Ureter (tissue), 1 donor: Measurements from ENCODE around the gene SLC4A4. TPM values are rescaled to one million over a fixed set of nuclear protein-coding genes. Genes with fewer than 3 reads are reported as not detected.

ENCODE experiments used
- DNase-seq: peaks from one replicate; pipeline ENCODE4 v3.0.0-alpha.2; 2020; ENCODE audit warnings: low spot score
- total RNA-seq: library from RNA; stranded (reverse); gene quantifications from one replicate; pipeline ENCODE4 v1.2.4, GENCODE V29; 2023
- donor health status: DM: yes; HTN: yes; CAD: no.

Gene SLC4A4
- total RNA-seq, 1 donor from 2014 or later: 36.8 TPM

DNA sequence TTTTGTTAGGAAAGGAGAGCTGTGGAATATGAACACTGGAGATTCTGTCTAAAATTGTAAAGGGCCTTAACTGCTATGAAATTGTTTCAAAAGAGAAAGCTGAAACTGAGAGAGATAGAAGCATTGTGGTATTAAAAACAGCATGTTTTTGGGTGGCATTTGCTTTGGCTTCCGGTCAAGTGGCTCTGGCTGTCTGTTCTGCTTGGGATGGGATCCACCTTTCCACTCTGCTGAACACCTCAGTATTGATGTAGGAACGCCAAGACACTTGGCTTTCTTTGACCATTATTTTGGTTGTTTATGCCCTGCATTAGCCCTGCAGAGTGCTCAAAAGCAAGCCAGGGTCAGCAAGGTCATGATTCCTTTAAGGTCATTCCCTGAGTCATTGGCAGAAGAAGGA is 199.7 kb downstream of the SLC4A4 start:
- no peak for DNase-seq

DNA sequence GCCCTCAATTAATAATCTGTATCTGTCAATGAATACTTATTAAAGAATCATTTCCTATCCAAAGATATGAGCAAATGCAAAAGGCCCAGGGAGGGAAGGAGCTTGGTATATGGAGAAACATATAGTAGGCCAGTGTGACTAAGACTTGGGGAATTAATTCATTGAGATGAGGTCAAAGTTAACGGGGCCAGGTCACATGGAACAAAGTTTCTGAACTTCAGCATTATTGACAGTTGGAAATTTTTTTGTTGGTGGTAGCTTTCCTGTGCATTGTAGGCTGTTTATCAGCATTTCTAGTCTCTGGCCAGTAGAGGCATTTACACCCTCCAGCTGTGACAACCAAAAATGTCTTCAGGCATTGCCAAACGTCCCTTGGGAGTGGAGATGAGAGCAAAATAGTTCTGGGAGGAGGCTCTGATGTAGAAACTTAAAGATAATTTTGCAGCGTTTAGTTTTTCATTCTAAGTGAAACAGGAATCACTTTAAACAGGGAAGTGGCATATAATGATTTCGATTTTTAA is 202.0 kb downstream of the SLC4A4 start:
- DNase-seq: no peak

DNA sequence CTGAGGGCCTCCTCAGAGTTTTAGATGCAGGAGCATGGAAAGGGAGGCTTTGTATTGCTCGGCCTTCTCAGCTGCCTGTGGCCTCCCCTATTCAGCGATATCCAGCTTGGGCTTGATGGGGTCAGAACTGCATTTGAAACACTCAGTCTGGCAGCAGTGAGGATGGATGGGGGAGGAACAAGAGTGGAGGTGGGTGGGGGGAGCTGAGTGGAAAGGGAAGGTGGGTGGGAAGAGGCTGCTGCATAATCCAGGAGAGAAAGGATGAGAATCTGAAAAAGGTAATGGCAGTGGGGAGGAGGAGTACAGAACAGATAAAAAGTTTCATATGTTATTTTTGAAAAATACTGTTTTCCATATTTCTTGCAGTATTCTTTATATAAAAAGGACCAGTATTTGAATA is 202.7 kb downstream of the SLC4A4 start:
- DNase-seq: no peak

DNA sequence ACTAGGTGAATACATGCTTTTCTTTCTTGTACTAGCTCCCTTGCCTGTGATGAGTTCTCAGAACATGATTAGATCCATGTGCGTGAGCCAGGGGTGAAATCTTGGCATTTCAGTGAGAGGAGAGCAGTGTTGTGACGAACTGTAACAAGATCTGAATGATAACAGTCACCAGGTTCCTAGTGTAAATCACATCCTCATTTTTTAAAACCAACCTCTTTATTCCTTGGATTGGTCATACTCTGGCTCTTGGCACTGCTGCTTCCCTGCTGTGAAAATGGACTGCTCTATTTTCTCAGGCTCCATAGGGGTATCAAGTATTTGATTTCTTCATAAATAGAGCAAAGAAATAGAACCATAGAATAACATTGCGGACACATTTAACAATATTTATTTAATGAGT is 206.3 kb downstream of the SLC4A4 start:
- no peak for DNase-seq

DNA sequence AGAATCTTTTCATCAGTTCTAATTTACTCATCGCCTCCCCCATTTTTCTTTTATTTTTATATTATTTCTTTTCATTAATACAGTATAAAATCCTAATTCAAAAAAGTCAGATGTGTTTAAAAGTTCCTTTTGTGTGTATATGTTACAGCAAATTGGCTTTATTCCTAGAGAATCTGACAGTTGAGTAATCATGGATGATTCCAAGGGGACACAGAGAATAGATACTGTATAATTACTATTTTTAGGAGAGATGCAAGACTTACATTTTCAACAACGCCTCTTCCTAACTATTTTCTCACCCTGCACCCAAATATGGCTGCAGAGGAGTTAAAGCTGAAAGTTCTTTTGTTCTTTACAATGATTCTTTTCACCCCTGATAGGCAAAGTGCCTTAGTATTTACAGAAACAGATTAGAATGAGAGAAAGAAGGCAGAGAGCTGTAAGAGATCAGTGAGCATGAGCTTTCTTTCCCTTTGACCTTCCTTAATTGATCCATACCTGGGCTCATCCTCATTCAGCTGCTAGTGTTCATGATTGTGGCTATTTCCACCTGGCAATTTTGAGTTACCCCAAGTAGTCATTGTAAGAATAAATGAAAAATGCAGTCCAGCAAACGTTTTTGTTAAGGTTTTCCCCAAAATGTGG is 210.8 kb downstream of the SLC4A4 start:
- DNase-seq: no peak

DNA sequence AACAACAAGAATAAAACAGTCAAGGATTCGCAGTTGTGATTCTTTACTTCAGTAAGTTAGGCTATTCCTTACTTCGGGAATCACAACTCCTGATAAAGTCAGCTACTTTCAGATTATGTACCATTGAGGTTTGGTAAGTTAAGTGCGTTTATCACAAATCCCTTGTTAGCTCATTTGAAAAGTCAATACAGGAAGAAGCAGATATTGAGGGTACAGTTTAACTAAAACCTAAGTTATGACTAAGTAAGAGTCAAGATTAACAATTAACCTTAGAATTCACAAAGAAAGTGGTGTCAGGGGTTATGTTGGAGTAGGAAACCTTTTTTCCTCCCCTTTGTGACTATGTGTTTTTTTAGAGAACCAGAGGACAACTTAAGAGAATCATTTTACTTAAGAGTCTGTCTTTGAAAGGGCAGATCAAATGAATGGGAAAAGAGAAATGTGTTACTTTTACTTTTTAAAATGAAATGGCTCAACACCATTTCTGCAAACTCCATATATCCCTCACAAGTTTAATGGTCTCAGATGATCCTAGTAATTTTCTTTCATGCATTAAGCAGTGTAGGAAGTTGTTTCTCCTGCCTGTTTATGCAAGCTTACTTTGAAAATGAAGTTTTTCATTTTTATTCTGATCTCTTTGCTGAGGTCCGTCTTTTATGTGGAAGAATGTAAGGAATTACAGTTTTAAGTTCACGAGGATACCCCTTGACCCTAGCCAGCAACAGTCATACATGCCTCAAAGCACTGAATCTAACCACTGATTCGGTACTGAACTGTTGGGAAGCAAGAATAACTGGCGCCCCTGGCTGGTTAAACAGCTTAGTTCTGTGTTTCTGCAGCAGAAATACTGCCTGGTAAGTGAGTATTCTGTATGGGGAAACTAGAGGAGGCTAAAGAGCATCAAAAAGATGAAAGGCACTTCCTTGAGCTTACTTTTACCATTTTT is 211.7 kb downstream of the SLC4A4 start:
- DNase-seq: no peak

DNA sequence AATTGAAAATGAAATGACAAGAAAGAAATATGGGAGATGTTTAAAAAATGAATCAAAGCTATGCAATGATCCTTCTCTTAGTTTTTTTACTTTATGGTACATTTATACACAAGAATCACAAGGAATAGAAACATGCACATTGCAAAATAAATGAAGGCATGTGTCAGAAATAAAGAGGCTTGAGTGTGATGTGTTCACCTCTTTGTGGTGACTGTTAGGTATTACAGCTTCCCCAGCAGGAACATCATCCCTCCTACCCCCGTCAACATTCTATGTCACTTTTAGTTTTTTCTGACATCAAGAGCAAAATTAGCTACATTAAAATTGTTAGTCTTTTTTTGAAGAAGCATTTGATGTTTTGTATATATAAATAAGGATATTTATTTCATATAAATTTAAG is 214.8 kb downstream of the SLC4A4 start:
- DNase-seq: no peak

DNA sequence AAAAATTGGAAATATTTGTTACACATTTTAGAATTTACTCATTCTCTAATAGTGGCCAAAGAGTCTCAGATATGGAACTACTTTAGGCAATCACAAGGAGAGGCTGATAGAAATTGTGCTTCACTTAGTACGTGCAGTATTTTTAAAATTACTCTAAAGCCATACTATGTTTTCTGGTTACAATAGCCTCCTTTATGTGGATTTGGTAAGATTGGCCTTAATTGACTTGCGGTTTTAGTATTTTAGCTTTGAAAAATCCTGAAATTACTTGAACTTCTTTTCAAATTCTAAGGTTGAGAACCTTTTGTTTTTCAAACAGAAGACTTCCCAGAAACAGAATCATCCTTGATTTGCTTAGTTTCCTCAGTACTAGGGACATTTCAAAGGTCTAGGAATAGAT is 215.2 kb downstream of the SLC4A4 start:
- no peak for DNase-seq

DNA sequence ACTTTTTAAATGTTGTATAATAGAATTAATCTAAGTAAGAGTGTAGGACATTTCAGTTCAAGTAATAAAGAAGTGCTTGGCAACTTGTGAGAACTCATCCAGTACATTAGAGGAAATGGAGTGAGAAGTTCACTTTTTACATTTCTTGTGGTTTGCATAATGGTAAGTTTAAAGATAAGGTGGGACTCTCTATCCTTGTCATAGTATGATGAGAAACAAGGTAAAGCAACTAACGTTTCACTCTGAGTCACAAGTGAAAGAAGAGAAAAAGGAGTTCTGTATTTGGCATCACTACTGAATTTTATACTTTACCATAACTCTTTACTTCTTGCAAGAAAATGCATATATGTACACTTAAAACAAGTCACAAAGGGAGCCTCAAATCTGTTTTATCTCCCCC is 219.4 kb downstream of the SLC4A4 start:
- DNase-seq: no peak

DNA sequence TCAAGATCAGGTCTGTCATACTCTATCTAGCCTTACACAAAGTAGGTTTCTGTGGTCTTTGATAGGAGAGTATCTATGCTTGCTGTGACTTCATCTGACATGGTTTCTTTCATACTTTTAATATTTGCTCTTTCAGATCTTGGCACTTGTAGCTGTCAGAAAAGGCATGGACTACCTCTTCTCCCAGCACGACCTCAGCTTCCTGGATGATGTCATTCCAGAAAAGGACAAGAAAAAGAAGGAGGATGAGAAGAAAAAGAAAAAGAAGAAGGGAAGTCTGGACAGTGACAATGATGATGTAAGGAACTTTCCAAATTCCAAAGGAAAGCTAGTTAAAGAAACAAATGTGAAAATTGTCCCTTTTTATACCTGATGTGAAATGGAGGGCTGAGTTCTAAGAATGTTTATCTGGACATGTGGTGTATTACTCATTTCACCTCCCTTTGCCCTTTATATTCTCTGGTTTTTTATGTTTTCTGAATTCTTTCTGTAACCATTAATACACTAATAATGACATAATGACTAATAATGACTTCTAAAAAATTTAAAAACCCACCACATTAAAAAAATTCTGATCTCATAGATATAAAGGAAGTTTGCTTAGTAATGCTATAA is 221.2 kb downstream of the SLC4A4 start:
- no peak for DNase-seq

DNA sequence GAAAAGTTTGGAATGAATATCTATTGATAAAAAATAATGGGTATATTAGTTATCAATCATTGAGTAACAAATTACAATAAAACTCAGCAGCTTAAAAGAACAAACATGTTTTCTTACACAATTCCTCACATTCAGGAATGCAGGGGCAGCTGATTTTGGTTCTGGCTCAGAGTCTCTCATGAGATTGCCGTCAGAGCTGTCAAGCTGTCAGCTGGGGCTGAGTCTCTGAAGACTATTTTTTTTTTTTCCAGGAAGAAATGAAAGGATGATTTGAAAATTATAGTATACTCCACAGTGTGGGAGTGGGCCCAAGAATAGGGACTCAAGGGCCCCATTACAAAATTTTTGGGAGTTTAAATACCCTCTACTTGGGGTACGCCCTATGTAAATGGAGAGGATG is 226.0 kb downstream of the SLC4A4 start:
- DNase-seq: no peak

DNA sequence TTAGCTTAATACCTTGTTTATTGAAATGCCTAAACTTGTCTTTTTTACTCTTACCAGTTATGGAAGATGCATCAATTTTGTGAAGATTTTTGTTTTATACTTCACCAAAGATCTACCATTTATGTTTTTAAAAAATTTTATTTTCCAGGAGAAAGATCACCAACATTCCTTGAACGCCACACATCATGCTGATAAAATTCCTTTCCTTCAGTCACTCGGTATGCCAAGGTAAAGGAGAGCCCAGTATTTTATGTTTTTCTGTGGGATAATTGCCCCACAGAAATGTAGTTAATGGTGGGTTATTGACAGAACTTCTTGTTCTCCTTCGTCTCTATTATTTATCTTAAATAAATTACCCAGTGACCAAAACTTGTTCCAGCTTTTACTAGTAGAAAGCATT is 228.0 kb downstream of the SLC4A4 start:
- no peak for DNase-seq

DNA sequence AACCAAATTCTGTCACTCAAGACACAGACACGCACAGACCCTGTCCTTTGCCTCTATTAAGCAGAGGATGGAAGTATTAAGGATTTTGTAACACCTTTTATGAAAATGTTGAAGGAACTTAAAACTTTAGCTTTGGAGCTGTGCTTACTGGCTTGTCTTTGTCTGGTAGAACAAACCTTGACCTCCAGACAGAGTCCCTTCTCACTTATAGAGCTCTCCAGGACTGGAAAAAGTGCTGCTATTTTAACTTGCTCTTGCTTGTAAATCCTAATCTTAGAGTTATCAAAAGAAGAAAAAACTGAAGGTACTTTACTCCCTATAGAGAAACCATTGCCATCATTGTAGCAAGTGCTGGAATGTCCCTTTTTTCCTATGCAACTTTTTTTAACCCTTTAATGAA is 229.3 kb downstream of the SLC4A4 start:
- DNase-seq: no peak

DNA sequence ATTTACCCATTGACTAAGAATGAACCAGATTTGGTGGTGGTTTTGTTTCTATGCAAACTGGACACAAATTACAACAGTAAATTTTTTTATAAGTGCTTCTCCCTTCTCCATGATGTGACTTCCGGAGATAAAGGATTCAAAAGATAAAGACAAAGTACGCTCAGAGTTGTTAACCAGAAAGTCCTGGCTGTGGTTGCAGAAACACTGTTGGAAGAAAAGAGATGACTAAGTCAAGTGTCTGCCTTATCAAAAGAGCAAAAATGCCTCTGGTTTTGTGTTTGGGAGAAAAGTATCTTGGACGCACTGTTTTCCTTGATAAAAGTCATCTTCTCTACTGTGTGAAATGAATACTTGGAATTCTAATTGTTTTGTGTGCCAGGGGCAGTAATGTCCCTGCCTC is 231.7 kb downstream of the SLC4A4 start:
- DNase-seq: no peak

DNA sequence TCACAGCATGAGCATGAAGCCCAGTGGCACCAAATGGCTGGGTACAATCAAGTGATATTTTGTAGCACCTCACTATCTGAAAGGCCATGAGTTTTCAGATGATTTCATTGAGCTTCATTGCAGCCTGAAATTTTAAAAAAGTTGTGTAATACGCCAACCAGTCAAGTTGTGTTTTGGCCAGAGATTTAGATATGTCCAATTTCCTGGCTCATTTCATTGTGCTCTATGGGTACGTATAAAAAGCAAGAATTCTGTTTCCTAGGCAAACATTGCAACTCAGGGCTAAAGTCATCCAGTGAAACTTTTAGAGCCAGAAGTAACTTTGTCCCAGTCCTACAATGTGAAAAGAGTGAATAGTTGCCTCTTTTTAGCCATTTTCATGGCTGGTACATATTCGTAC is 232.5 kb downstream of the SLC4A4 start:
- no peak for DNase-seq

DNA sequence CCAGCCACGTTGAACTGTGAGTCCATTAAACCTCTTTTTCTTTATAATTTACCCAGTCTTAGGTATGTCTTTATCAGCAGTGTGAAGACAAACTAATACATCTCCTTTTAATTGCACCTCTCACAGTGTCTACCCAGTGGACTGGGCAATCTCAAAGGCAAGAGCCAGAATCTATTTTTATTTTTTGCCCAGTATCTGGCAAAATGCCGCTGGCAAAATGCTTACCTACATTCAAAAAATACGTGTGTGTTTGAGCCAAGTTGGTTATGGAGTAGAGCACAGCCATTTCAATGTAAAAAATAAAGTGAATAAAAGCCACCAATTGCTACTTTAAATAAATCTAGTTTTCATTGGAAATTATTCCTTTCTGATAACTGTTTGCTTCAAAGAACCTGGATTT is 245.2 kb downstream of the SLC4A4 start:
- no peak for DNase-seq

DNA sequence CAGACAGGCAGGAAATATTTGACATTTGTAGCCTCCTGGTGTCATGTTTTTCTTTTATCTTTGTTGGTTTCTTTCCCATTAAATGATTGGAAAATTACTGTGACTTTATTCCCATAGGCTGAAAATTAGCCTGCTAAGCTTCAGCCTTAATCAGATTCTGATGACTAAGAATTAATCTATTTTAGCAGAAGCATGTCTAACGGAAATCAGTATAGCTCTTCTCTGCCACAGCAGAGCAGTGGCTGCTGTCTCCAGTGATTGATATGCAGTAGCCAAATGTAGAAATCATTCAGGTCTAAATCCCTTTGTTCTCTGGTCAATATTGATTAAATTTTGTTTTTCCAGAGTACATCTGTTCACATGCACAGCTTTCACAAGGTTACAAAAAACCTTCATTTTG is 245.8 kb downstream of the SLC4A4 start:
- no peak for DNase-seq

DNA sequence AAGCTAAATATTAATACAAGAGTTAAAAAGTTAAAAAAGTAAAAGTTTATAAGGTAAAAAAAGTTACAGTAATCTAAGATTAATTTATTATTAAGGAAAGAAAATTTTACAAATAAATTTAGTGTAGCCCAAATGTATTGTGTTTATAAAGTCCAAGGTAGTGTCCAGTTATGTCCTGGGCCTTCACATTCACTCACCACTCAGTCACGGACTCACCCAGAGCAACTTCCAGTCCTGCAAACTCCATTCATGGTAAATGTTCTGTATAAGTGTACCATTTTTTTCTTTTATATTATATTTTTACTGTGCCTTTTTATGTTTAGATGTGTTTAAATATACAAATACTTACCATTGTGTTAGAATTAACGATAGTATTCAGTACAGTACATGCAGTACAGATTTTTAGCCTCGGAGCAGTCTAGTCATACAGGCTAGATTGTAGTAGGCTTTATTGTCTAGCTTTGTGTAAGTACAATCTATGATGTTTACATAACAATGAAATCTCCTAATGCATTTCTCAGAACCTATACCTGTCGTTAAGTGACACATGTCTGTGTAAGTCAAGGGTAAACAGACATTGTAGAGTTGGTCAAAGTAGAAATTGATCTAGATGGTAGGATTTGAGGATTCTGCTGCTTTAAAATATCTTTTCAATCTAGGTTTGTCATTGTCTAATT is 247.4 kb downstream of the SLC4A4 start:
- no peak for DNase-seq

DNA sequence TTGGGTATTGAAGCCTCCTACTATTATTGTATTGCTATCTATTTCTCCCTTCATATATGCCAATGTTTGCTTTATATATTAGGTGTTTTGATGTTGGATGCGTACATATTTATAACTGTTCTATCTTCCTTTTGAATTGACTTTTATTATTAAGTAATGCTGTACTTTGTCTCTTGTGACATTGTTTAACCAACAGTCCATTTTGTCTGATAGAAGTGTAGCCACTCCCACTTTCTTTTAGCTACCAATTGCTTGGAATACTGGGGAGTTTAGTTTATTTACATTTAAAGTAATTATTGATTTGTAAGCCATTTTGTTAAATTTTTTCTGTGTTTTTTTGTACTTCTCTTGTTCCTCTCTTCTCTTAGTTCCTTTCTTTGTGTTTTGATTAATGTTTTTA is 249.2 kb downstream of the SLC4A4 start:
- DNase-seq: no peak

DNA sequence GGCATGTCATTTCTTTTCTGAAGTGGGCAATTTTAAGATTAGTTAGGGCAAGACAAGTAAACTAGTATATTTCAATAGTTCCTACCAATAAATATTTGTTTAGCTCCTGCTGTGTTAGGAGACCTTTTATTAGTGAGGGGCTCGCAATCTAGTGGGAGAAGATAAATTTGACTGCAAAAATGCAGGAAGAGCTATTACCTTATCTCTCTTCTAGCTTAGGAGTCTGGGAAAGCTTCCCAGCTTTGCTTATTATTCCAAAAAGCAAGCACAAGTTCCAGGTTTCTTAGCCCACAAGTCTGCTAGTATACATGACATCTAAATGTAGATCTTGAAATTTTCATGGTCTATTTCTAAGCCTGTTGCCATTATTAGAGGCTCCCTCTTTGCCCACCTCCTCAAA is 254.0 kb downstream of the SLC4A4 start:
- no peak for DNase-seq

DNA sequence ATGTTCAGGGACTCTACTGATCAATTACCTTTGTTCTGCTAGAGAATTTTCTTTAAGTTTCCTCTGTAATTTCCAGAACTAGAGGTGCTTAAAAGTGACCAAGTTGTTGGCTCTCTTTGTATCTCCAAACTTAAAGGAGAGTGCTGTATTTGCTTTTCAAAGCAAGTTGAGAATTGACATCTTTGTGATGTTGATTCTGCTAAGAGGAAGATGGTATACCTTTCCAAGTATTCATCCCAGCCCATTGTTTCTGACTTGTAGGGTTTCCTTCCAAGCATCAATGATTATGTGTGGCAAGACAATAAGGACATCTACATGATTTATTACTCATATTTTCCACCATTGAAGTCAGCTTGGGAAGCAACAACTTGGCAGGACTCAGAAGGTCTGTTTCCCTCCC is 254.5 kb downstream of the SLC4A4 start:
- DNase-seq: no peak

DNA sequence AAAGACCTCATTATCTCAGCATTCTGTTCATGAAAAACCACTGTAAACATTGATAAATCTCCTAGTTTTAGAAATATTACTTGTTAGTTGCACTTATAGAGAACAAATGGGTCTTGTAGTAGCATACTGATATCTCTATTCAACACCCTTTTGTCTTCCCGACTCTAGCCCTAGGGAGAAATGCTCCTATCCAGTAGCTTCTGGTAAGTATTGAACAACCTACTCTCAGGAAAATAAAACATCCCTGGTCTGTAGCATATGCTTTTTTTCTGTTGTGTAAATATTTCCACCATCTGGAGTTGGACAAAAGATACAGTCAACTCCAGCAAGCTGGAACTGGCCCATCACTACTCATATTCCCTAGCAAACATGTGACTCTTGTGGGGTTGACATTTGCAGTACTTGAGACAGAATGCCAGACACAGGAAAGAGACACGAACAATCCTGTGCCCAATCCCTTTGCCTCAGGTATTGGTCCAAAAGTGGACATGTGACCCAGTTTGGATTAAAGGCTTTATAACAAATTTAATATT is 256.8 kb downstream of the SLC4A4 start:
- DNase-seq: no peak
